Calu3 (cell line): ENCODE measurements around the gene ZNF629. TPM values are rescaled to one million over a fixed set of nuclear protein-coding genes. Genes with fewer than 3 reads are reported as not detected.
A peak's percentile ranks its signal among the peaks of the same experiment; 100 is the strongest.

Experiments used
- Bru-seq: library from RNA; stranded (reverse); fragments of 400-500 nt; gene quantifications from one replicate; lab custom pipeline; 2021; lab: Mats Ljungman, UMichigan
- BruChase-seq, 2 experiments: library from RNA; stranded (reverse); fragments of 400-500 nt; gene quantifications; one replicate each; lab custom pipeline; 2021; lab: Mats Ljungman, UMichigan
- BruUV-seq: library from RNA; stranded (reverse); fragments of 400-500 nt; replicated peaks from 2 replicates; lab custom pipeline; 2021; lab: Mats Ljungman, UMichigan
- CTCF ChIA-PET: fragments of 300-600 bp; sonication (Branson Sonifier 250); formaldehyde crosslinking; loops from one replicate; lab custom pipeline; 2022; ENCODE audit warnings: antibody characterized with exemption; lab: Charles Lee
- DNase-seq: peaks from one replicate; pipeline ENCODE4 v3.0.0; 2022
- H3K27ac Mint-ChIP-seq: one replicate; pipeline ENCODE4 v1.8.0; 2022; ENCODE audit warnings: mixed read lengths; ENCODE audit not compliant: unreplicated experiment
- H3K27me3 Mint-ChIP-seq: one replicate; pipeline ENCODE4 v1.8.0; 2022; ENCODE audit warnings: mixed read lengths; ENCODE audit not compliant: unreplicated experiment
- H3K36me3 Mint-ChIP-seq: one replicate; pipeline ENCODE4 v1.8.0; 2022; ENCODE audit warnings: mild to moderate bottlenecking, moderate library complexity, mixed read lengths; ENCODE audit not compliant: insufficient read depth, unreplicated experiment
- H3K4me1 Mint-ChIP-seq: one replicate; pipeline ENCODE4 v1.8.0; 2022; ENCODE audit warnings: mild to moderate bottlenecking, low read depth, mixed read lengths; ENCODE audit not compliant: unreplicated experiment
- H3K4me3 Mint-ChIP-seq: one replicate; pipeline ENCODE4 v1.8.0; 2022; ENCODE audit warnings: mild to moderate bottlenecking, low read depth, moderate library complexity, mixed read lengths; ENCODE audit not compliant: unreplicated experiment
- H3K9me3 Mint-ChIP-seq: one replicate; pipeline ENCODE4 v1.8.0; 2022; ENCODE audit warnings: low read depth, mixed read lengths; ENCODE audit not compliant: unreplicated experiment
- CTCF ChIP-seq: fragments of 200-600 bp; IDR thresholded peaks from one replicate; pipeline ENCODE4 v1.8.0; 2022; ENCODE audit warnings: antibody characterized with exemption; ENCODE audit not compliant: unreplicated experiment
- intact Hi-C: fragments of 100-400 bp; cut with micrococcal nuclease; formaldehyde crosslinking; loops from one replicate; pipeline ENCODE4 v1.10.0; 2022; ENCODE audit not compliant: unreplicated experiment
- long read RNA-seq: library from polyadenylated mRNA; stranded (forward); transcript quantifications from one replicate; pipeline ENCODE4 v2.0.0, GENCODE V29; 2022
- total RNA-seq: library from RNA; stranded (reverse); gene quantifications from 2 replicates; pipeline ENCODE4 v1.2.3, GENCODE V29; 2022

The ZNF629 gene
- total RNA-seq (29.9 and 32.6 TPM in 2 replicates), Bru-seq, nascent RNA (percentile 74 among the genes with signal in this experiment), BruChase-seq, experiment 1, labeled RNA remaining after a 6-hour chase (percentile 88 among the genes with signal in this experiment), BruChase-seq, experiment 2, labeled RNA remaining after a 2-hour chase (percentile 94 among the genes with signal in this experiment)
- long read RNA-seq, full-length matches to known transcripts = 1 of 9 reads
- long read RNA-seq, partial matches to known transcripts = 1 of 9 reads
- long read RNA-seq, other reads (novel, unspliced or antisense) = 7 of 9 reads

- peak; percentile 78 for DNase-seq
- no TSS peak for BruUV-seq
- H3K4me1 Mint-ChIP-seq = peaks cover 23% of the 10 kb centered on the region
- CTCF ChIA-PET = interaction anchor here (0.6 to 2.5 kb wide), 4 partner anchors 9 to 886 kb away, joined by 3 to 14 read pairs (median 4); partner anchors contain the start of gene ASPHD1
- peaks cover 48% of the 10 kb centered on the region for H3K36me3 Mint-ChIP-seq
- peak within 1 kb of the TSS; percentile 88 for H3K4me3 Mint-ChIP-seq
- no peaks in the 10 kb centered on the region for H3K27me3 Mint-ChIP-seq
- H3K9me3 Mint-ChIP-seq = no peaks in the 10 kb centered on the region
- intact Hi-C loops = loop anchor here (2.0 to 5.0 kb wide), 2 partner anchors 18 to 90 kb away; no protein-coding TSS in a partner anchor
- TF ChIP-seq CTCF = no peak
- peak within 1 kb of the TSS; percentile 87 for H3K27ac Mint-ChIP-seq
These were observed at the start of gene ZNF629 for GRCh38 chr16:30786936-30787612. TSS of gene ZNF629 (minus strand) at chr16:30787205. CDS start at chr16:30784482, 2,723 bp downstream.

- Mint-ChIP-seq H3K27ac (no peak overlapping the region), H3K9me3 (no peaks in the 10 kb centered on the region), H3K4me3 (no peak overlapping the region), H3K27me3 (peaks cover 16% of the 10 kb centered on the region), H3K36me3 (peaks cover 5% of the 10 kb centered on the region), H3K4me1 (peaks cover 8% of the 10 kb centered on the region)
- no peak for TF ChIP-seq CTCF
- intact Hi-C loops = no loop called here
- CTCF ChIA-PET = interaction anchor here (1.3 kb wide), 1 partner anchor 11 kb away, joined by 4 read pairs; no protein-coding TSS in a partner anchor
- DNase-seq = no peak
- BruUV-seq = no TSS peak
These were observed 47.2 kb upstream of the ZNF629 start for GRCh38 chr16:30834130-30834740.

GRCh38 chr16:30830072-30830417 is 43.0 kb upstream of the ZNF629 start:
- no peak overlapping the region for H3K4me3 Mint-ChIP-seq
- no peaks in the 10 kb centered on the region for H3K36me3 Mint-ChIP-seq
- no peaks in the 10 kb centered on the region for H3K4me1 Mint-ChIP-seq
- no TSS peak for BruUV-seq
- CTCF ChIA-PET = interaction anchor here (1.0 to 1.1 kb wide), 2 partner anchors 10 to 15 kb away, joined by 3 to 4 read pairs; no protein-coding TSS in a partner anchor
- intact Hi-C loops = no loop called here
- peaks cover 47% of the 10 kb centered on the region for H3K27me3 Mint-ChIP-seq
- no peak for DNase-seq
- H3K9me3 Mint-ChIP-seq = no peaks in the 10 kb centered on the region
- no peak for TF ChIP-seq CTCF
- H3K27ac Mint-ChIP-seq = no peak overlapping the region
